Stimulated activated CD4-positive, alpha-beta T cell treated with anti-CD3 and anti-CD28 coated beads, TNF-alpha, amount 100 ng/mL, for 1 hour (primary cell): ENCODE data around the gene ZNF219.

Experiments used
- DNase-seq, 3 donors: peaks; one replicate each; pipeline ENCODE4 v3.0.0-alpha.2; 2020; ENCODE audit warnings: low read depth in 3 of 3, low spot score in 1 of 3

The ZNF219 gene

DNA sequence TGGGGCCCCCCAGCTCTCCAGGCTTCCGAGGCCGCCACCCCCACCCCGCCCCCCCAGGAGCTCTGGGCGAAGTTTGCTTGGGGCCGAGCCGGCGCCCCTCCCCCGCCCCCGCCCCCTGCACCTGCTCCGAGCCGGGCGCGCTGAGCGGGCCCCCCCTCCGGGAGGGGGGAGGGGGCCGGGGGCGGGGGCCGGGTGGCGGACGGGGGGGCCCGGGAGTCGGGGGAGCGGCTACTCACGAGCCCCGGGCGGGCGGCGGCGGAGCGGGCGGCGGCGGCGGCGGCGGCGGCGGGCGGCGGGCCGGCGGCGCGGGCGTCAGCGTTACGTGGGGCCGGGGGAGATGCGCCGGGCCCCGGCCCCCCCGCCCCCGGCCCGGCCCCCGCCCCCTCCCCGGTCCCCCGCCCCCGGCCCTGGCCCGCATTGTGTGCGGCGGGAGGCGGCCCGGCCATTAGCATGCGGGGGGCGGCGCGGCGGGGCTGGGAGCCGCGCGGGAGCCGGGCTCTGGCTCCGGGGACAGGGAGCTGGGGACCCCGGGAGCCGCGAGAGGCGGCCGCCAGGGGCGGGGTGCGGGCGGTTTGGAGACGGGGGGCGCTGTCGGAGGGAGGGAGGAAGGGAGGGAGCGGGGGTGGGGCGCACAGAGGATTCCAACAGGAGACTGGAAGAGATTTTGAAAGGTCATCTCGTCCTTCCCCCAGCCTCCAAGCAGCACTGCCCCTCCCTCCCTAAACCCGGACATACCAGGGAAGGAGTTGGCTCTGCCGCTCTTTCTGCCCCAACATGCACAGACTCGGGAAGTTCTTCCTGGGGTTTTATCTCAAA lies at the start of gene ZNF219:
TSS of gene ZNF219 (minus strand) at position 580 of the 816 bp plus-strand sequence. CDS start 5,064 bp downstream, outside the sequence.
- DNase-seq: no peak

- DNase-seq: no peak
Measured at GRCh38 chr14:21145437-21145836, 47.0 kb upstream of the ZNF219 start.

DNA sequence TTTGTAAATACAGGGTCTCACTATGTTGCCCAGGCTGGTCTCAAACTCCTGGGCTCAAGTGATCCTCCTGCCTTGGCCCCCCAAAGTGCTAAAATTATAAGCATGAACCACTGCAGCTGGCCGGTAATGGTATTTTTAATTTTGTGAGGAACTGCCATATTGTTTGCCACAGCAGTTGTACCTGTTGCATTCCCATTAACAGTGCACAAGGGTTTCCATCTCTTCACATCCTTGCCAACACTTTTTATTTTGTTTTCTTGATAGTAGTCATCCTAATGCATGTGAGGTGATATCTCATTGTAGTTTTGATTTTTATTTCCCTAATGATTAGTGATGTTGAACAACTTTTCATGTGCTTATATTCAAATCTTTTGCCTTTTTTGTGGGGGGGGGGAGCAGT lies 43.9 kb upstream of the ZNF219 start:
- no peak for DNase-seq

DNA sequence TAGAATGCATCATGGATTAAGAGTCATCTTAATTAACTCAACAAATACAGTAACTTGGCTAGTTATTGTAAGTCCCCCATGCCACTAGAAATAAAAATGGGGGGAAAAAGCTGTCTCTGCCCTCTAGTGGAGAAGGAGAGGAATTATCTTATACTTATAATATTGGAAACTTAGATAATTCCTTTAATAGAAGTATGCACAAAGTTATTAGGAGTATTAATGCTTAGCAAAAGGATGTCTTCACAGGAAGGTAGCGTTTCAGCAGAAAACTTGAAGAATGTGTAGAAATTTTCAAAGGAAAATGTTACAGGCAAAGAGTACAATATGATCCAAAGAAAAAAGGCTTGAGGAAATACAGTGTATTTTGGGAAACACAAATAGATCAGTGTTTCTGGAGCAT lies 37.6 kb upstream of the ZNF219 start:
- DNase-seq: no peak

DNA sequence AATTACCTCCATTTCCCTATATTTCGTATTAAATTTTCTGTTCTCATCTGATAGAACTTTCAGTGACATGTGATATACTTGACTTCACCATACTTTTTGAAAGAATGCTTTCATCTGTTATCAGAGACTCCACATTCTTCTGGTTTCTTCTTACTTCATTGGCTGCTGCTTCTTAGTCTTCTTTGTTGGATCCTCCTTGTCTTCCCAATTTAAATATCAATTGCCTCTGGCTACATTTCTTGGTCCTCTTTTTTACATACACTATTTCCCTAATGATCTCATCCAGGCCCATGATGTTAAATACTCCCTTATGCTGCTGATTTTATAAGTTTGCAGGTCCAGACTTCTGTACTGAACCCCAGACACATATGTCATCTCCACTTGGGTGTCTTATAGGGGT lies 35.4 kb upstream of the ZNF219 start:
- no peak for DNase-seq

DNA sequence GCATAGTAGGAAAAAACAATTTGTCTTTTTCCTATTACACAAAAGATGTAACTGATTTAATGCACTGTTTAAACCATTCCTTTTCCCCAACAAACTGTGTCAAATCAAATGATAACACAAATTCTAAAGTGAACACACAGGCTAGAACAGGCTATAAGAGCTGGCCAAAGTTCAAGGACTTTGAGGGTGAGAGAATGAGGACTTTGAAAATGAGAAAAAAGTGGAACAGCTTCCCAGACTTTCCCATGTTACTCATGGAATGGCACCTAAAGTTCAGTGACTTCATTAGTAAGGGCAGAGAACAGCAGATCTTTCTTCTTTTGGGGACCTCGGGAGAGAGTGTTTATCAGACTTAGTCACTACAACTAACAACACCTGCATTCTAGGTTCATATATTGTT lies 25.0 kb upstream of the ZNF219 start:
- no peak for DNase-seq

GRCh38 chr14:21121122-21121521 lies 22.7 kb upstream of the ZNF219 start:
- no peak for DNase-seq

GRCh38 chr14:21120686-21121085 lies 22.2 kb upstream of the ZNF219 start:
- no peak for DNase-seq

- DNase-seq: no peak
Measured at GRCh38 chr14:21118933-21119332, 20.5 kb upstream of the ZNF219 start.

- no peak for DNase-seq
Measured at GRCh38 chr14:21113369-21113768, 14.9 kb upstream of the ZNF219 start.

- no peak for DNase-seq
Measured at GRCh38 chr14:21112255-21112654, 13.8 kb upstream of the ZNF219 start.

DNA sequence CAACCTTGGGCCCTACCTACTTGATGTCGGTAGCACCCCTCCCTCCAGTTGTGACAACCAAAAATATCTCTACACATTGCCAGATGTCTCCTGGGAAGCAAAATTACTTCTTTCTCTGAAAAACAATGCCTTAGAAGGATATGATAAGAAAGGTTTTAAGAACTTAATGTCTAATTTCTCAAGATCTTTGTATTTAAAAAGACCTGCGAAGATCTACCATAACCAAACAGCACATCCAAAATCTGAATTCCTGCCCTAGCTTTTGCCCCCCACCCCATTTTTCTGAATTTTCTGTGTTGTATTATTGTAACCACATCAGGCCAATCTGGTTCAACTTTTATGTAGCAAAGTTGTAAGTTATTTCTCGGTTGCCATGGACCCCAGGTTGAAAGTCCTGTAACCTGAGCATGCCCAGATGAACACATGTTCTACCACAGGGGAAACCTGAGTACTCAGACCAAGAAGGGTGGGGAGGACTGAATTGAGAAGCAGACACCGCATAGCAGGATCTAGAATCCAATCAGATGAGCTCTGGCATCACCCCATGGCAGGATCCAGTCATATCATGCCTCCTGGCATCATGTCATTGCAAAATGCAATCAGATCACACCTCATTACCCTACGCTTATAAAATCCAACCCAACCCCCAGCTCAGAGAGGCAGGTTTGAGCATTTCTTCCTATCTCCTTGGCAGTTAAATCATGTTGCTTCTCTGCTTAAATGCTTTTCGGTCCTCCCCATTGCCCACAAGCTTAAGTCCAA lies 11.1 kb upstream of the ZNF219 start:
- DNase-seq: no peak

GRCh38 chr14:21108791-21109190 lies 10.3 kb upstream of the ZNF219 start:
- DNase-seq: no peak

DNA sequence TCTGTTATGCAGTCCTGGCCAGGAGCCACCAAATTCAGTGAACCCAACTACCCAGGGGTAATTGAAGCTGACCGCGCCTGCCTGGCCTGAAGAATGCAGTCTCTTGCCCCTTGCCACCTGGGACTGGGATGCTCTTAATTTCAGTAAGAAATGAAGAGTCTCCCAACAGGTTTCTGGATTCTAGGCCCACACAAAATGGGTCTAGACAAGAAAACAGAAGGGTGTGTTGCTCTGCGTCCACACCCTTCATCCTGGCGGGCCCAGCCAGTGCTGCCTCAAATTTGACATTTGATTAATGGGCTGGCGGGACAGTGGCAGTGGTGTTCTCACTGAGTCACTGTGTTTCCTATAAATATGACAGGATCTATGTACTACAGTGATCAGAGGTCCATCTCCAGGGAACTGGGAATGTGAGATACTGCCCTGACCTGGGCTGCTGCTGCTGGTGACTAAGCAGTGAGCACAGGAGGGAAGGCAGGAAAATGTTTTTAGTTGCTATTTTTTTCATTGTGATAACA lies 8.9 kb upstream of the ZNF219 start:
- DNase-seq: no peak

- peak; percentile 47 to 64 (median 49) for DNase-seq
Measured at GRCh38 chr14:21106498-21107282, 8.2 kb upstream of the ZNF219 start.

DNA sequence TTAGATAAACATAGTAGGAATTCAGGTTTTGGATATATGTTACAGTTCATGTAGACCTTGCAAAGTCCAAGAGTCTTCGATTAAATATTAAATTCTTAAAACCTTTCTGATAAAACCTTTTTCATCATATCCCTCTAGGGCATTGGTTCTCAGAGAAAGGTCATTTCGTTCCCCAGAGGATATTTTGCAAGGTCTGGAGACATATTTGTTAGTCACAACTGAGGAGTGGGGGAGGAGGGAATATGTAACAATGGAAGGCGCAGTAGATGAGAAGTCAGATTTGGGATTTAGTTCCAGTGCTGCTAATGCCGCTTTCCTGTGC lies 7.7 kb upstream of the ZNF219 start:
- no peak for DNase-seq

DNA sequence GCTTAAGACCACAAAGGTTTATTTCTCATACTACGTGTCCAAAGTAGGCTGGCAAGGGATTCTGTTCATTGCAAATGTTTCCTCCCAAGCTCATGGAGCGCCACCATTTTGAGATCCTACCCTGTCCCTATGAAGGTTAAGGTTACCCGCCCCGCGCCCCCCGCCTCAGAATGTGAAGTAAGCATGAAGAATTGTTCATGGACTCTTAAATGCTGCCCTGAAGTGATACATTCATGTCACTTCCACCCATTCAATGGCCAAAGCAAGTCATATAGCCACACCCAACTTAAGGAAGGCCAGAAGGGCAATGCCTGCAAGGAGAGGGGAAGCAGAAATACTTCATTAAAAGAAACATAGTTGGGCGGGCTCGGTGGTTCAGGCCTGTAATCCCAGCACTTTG lies 6.6 kb upstream of the ZNF219 start:
- no peak for DNase-seq

DNA sequence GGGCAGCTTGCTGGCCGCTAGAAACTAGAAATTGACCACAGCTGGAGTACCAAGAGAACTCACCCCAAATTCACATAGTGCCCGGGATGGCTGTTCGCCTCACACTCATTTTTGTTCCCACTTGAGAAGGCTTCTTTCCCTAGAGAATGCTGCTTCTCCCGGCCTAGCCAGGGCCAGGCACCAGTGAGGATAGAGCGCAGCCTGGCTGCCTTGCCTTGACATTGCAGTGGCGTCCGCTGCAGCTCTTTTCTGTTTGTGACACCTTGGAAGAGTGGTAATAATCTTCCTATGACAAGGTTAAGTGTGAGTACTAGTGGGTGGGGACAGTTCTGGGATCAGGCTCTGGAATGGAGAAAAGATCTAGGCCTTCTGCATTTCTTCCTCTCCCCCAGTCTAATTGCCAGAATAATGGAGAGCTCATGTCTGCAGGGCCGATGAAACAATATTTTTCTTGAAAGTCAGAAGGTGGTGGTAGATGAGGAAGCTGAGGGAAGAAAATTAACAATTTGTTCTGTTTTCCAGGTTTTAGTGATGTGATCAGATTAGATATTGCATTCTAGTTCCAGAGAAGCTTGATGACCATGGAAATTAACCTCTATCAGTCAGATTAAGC lies 6.1 kb upstream of the ZNF219 start:
- DNase-seq: peak; percentile 24 to 43 (median 35)

DNA sequence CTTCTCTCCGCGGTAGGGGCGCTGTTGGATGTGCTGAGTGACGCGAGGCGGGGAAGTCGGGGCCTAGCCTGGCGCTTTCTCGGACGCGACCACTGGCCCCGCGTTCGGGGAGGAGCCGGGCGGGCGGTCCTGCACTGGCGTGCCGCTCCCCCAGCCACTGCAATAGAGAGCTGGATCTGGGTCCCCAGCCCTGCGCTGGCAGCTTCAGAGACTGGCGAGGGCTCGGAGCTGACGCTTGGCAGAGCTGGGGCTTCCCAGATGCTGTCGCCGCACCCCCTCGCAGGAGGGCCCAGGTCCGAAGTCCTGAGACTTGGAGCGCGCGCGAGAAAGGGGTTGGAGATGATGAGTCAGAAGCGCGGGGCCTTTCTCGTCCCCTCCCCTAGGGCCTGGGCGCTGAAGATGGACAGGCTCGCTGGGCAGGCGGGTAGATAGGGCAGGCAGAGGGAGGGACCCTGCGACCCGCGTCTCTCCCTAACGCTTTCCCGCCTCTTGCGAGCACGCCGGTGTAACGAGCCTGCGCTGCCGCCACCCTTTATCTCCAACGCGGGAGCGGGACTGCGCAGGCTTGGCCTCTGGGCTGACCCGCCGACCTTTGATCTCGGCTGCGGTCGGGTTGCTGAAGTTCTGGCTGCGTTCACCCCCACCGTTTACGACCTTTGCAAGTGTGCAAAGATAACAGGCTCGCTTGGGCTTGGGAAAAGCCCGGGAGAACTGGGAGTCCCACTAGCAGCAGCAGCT lies 5.4 kb upstream of the ZNF219 start:
- DNase-seq: peak; percentile 82 to 85 (median 82)

DNA sequence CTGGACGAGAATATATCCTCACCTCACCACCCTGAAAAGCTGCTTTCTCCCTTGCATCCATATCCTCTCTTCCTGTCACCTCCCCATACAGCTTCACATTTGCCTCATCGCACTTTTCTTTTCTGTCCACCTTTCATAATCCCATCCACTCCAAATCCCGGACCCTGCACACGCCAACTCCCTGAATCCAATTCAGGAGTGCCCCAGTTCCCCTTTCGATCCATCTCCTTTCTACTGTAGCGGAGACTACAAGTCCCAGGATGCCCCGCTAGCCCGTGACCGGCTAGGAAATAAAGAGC lies 4.9 kb upstream of the ZNF219 start:
- DNase-seq: no peak
